Subcutaneous preadipocyte (primary cell): ENCODE data around the gene FAM120AOS. TPM values are rescaled to one million over a fixed set of nuclear protein-coding genes. Genes with fewer than 3 reads are reported as not detected.

ENCODE experiments used
- small RNA-seq: library from RNA; depleted of rRNA; stranded (forward); fragments of <200 nt; gene quantifications from one replicate; pipeline ENCODE3, GENCODE V24; 2012
- total RNA-seq: library from RNA; depleted of rRNA; stranded (reverse); fragments of >200 nt; gene quantifications from 2 replicates; pipeline ENCODE4 v1.2.3, GENCODE V29; 2012

The FAM120AOS gene
- 29.4 and 33.2 TPM in 2 replicates for total RNA-seq

GRCh38 chr9:93453047-93453914 is at the start of gene FAM120AOS:
TSS of gene FAM120AOS (minus strand) at chr9:93453581. CDS start at chr9:93452709, 872 bp downstream.

GRCh38 chr9:93450945-93451815 is 2.2 kb downstream of the FAM120AOS start, which contains the start of gene FAM120A:
TSS of gene FAM120A (plus strand) at chr9:93451685. CDS start at chr9:93451916, 231 bp downstream.

Small RNAs within 50 kb of the gene (small RNA-seq; reads per million reads assigned to genes)
- not detected for gene RF00019

Other genes with a start within 250 kb of the FAM120AOS start
- gene FAM120A, start 1.9 kb downstream of the FAM120AOS start, total RNA-seq: 142 and 195 TPM in 2 replicates
- gene PHF2, start 123.0 kb upstream of the FAM120AOS start, total RNA-seq: 9.2 and 12.1 TPM in 2 replicates